HG02571 (cell line): ENCODE results near the gene DCX.
"Not testable (repeated sequence)": the region's sequence is repeated elsewhere in the genome, so short reads cannot be mapped to it uniquely, and the experiment has no call there.

Source experiments
- ATAC-seq: cut with Tn5 transposase; IDR thresholded peaks from one replicate; pipeline ENCODE4 v1.9.1; 2021; ENCODE audit warnings: mild to moderate bottlenecking, moderate library complexity; ENCODE audit not compliant: unreplicated experiment

Gene DCX

DNA sequence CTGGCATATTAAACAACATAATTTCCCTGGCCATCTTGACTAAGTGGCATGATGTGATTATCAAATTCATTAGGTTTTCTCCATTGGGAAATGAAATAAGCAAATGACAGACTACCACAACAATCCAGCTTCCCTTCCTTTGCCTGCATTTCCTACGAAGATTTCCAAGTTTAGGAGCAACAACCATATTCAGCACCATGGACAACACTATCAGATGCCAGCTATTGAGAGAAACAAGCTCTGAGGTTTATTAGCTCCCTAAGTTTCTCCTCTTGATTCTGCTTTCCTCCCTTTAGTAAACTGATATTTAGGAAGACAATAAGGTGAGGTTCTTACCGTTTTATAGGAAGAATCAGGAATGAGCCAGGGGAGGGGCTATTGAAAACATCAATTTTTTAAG, 36.2 kb downstream of the DCX start:
- no peak for ATAC-seq

DNA sequence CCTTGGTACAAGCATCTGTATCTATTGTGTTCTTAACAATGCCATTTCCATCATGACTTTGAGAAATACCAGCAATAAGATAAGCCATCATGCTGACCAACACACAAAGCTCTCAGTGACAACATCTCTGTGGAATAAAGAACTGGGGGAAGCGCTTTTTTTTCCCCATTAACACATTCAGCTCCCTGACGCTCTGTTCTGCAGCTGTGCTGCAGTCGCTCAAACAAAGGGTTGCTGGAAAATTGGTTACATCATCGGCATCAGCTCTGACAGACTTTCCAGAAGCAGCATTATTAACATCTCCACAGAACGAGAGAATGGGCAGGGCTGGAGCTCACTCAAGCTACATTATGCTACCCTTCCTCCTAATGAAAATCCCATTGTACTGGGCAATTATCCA, 39.9 kb downstream of the DCX start:
- no peak for ATAC-seq

DNA sequence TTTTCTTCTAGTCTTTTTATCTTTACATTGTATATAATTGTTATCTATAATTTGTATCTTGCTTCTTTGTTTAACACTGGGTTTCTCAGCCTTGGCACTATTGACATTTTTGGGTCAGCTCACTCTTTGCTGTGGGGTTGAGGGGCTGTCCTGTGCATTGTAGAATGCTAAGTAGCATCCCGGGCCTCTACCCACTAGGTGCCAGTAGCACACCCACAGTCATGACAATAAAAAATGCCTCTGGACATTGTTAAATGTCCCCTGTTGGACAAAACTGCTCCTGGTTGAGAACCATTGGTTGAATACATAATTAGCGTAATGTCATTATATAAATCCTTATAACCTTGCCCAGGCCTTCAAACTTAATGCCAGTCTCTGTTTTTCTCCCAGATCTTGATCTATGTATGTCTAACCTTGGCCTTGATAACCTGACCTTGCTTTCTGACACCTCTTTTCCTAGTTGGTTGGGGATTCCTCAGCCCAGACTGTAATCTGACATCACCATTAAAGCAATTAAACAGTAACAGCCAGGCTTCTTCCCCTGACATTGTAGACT, 46.1 kb downstream of the DCX start:
- no peak for ATAC-seq

DNA sequence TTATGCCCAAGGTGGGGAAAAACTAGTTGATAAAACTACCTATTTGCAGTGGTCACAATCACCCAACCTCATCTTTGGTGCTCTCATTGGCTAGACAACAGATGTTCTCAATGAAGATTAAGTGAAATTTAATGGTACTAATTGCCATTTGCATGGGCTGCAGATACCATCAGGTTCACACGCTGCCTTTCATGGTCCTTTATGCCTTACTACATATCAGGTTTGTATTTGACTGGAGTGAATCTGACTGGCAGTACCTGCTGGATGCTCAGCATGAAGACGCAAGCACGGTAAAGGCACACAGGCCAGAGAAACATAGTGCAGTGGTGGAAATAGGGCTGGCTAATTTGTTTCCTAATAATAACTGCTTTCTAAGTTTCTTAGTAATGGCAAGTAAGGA, 48.3 kb downstream of the DCX start:
- no peak for ATAC-seq

DNA sequence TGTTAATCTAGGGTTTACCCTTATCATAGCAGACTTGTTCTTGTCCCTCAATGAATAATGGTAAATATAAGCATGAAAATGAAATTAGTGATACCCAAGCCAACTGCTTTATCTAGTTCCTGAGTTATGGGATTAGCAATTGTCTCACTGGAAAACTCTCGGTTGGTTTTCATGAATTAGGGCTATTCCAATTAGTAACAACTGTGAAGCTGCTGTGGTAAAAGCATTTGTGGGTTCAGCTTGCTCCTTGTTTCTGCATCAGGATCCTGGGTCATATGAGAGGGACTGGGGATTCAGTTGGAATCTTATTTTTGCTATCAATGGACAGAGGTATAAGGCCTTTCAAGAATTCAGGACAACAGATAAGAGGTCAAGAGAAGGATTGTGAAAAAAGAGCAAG, 50.2 kb downstream of the DCX start:
- ATAC-seq, result no peak

DNA sequence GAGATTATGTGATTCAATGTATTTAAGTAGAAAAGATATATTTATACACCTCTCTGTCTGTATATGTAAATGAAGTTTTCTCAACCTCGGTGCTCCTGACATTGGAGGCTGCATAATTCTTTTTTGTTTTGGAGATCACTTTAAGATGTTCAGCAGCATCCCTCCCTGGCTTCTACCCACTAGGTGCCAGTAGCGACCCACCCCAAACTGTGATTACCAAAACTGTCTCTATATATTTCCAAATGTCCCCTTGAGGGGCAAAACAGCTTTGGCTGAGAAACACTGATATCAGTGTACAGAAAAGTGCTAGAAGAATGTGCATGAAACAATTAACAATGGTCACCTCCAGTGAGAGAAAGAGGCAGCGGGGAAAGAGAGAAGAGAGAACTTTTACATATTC, 51.2 kb downstream of the DCX start:
- ATAC-seq, result no peak

DNA sequence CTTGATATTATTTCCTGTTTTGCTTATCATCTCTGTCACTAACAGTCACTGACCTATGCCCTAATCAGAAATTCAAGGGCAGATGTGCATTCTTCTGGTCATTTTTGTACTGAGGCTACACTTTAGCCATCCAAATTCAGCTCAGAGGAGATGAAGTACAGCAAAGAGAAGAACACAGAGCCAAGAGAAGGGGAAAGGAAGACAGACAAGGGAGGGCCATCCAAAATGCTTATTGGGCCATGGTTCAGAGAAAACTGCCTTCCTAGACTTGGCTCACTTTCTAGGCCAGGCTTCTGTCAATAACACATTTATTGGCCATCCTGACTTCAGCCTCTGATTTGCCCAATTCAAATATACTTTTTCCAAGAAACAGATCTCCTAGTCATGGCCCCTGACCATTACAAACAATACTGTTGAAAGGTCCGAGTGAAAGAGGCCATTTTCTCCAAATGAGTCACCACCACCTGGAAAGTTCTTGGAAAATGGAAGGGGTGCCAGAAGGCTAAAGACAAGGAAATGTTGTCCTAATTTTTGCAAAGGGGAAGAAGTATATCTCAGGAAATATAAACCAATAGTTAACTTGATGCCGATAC, 56.4 kb downstream of the DCX start:
- ATAC-seq, result no peak

DNA sequence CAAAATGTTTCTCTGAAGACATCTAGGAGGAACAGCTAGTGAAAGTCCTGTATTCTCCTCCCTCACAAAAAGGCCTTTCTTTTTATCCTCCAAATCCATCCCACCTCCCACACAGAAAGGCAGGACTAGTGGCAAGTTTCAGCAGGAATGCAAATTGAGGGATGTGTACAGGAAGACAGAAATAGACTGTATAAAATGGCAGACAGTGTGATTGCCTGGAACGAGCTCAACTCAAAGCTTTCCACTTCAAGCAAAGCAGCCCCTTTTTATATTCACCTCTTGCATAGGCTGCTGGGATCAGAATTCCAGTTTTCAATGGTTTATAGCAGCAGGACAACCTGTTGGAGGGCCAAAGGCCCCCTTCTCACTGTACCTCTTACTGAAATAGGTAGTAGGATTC, 57.5 kb downstream of the DCX start:
- no peak for ATAC-seq

DNA sequence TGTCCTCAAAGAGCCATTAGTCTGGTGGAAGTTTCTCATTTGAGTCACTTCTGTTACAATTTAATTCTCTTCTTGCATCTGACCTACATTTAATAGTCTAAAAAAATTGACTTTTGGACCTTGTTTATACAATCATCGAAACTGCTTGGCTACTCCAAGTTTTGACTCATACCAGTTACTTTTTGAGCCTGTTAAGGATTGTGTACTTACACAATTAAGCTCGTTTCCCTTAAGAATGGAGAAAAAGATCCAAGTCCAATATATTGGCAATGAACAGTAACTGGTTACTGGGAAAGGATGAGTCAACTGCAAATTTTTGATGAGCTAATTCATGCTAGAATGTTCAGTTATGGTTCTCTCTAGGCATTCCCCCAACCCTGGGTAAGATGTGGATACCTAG, 58.2 kb downstream of the DCX start:
- no peak for ATAC-seq

DNA sequence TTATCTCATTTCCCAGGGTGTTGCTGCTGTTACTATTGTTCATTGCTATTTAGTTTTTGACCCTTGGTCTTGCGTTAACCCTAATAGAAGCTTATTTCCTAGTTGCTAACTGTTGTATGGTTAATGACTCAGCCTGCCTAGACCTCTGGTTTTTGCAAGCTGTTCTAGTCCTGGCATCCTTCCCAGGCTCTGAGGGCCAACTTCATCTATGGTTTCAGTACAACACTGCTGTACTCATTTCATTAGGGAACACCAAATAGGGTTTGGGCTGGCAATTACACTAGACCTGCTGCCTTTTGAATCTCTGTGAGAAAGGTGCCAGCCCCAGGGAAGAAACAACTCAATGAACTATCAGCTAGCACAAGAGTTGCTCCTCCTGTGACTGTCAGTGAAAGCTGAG, 59.6 kb downstream of the DCX start:
- no peak for ATAC-seq

DNA sequence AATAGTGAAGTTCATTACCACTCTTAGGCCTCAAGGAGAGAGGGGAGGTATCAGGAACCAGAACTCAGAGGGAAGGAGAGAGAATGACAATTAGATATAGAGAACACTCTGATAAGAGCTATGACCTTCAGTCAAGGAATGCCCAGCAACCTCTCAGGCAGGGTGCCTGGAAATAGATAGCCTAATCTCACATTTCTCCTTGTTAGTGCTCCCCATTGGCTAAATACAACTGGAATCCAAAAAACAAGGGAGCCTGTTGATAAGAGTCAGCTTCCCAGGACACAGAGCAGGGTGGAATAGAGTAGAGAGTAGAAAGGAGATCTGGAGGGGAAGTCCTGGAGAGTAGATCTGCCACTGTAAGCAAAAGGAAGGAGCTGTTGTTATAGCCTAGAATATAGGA, 62.1 kb downstream of the DCX start:
- ATAC-seq, result no peak

DNA sequence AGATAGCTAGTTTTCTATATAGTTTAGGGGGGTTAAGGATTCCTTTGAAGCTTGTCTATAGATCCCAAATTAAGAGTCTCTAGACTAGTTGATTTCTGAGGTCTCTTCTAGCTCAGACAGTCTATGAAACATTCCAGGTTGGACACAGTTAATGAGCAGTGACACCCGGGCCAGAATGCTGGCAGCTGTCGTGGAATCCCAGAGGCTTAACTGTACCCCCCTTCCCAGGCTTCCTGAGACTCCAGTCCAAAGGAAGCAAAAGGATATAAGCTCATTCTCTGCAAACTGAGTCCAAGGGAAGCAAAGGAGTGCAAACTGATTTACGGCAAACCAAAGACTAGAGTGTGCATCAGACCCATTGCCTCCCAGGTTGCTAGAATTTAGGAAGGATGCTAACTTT, 62.9 kb downstream of the DCX start:
- no peak for ATAC-seq

DNA sequence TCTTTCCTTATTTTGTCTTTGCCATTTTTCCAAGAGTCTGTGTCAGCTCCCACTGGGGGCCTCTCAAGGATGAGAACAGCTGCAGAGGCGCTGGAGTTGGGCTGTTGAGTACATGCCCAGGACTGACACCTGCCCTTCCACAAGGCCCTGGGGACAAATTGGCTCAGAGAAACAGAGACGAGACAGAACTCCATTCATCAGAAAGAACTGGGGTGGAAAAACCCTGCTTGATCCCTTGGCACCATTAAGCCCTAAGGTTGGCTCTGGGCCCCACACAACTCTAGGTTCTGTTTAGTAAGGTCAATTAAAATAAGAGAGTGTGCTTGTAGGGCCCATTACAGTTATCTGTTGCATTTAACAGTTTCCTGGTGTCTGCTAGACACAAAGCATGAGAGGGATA, 63.6 kb downstream of the DCX start:
- ATAC-seq, result no peak

DNA sequence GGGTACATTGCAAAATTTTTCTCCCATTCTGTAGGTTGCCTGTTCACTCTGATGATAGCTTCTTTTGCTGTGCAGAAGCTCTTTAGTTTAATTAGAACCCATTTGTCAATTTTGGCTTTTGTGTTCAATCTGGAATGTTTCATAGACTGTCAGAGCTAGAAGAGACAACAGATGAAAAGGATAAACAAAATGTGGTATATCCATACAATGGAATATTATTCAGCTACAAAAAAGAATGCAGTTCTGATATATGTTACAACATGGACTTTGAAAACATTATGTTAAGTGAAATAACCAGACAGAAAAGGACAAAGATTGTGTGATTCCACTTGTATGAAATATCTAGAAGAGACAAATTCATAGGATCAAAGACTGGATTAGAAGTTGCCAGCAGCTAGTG, 65.8 kb downstream of the DCX start:
- ATAC-seq, result not testable (repeated sequence)

DNA sequence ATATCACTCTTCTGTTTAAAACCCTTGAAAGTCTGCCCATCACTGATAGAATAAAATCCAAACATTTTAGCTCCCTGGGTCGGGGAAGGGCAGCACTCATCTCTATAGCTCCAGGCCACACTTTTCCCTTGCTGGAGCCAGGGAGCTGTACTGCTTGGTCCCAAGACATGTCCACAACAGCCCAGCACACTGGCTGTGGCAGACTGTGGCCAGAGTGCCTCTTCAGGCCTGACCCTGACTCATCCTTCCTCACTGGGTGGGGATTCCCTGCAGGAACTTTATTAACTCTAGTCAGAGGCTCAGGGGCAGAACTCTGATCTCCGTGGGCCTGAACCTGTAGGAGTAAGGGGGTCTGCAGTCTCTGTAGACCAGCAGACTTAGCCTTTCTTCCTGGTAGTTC, 71.9 kb downstream of the DCX start:
- ATAC-seq, result no peak

DNA sequence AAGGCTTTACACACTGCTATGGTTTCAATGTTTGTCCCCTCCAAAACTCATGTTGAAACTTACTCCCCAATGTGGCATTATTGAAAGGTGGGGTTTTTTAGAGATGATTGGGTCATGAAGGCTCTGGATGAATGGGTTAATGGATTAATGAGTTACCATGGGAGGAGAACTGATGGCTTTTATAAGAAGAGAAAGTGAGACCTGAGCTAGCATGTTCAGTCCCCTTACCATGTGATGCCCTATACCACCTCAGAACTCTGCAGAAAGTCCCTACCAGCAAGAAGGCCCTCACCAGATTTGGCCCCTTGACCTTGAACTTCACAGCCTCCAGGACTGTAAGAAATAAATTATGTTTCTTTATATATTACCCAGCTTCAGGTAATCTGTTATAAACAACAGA, 72.8 kb downstream of the DCX start:
- ATAC-seq, result no peak

DNA sequence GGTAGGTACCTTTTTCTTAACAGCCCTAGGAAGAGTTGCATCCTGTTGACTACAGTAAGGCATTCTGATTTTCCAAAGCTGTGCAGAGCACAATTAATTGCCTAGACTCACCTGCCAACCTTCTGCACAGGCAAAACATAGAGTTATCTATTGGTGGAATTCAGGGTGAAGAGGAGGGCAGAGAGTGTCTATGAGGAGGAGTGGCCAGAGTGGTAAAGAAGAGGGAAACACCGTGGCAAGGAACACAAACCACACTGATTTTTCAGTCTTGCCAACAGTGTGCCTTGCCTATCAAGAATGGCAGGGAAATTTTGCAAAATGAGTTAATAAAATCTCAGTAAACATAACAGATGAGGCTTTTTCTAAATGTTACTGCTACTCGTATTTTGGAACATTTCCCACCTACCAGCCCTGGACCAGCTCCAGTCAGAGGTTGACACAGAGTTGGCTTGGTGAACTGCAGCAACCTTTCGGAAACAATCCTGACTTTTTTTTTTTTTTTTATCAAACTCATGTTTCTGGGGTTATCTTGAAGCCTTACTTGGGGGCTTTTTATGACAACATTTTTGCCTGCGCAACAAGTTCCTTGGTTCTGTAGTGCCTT, 73.8 kb downstream of the DCX start:
- ATAC-seq, result no peak

DNA sequence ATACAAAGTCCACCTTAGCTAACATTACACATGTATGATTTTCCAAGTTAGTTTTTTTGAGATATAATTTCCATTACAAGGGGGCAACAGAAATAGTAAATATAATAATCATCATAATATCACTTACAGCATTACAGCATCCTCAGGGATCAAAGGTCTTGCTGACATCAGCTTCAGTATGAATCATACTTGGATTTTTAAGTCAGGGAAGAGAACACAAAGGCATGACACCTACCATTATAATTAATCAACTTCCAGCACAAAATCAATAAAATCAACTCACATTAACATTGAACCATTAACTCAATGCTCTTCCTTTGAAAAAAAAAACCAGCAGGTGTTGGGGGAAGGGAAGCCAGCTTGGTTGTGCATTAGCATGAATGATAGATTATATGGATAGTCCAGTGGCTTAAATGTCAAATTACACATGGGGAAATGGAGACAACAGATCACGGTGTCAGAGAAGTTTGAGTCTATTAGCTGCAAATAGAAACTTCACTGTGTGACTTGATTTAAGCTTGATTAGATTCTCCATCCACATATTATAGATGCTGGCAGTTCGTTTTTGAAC, 74.8 kb downstream of the DCX start:
- ATAC-seq, result no peak

DNA sequence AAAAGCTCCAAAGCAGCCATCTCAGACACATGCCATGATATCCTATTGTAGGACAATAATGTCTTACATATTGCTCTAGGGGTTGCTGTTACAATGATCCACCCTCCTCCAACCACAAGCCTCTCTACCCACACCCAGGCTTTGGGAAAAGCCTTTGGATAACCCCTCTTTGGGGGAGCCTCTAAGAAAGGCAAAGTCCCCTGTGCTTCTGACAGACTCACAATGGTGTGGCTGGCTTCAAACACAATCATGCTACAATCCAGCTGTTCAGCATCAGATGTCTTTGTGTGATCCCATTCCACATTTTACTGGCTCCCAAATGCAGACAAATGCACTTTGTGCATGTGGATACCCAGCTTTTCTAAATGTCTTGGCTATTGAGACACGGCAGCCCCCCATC, 75.9 kb downstream of the DCX start:
- no peak for ATAC-seq

DNA sequence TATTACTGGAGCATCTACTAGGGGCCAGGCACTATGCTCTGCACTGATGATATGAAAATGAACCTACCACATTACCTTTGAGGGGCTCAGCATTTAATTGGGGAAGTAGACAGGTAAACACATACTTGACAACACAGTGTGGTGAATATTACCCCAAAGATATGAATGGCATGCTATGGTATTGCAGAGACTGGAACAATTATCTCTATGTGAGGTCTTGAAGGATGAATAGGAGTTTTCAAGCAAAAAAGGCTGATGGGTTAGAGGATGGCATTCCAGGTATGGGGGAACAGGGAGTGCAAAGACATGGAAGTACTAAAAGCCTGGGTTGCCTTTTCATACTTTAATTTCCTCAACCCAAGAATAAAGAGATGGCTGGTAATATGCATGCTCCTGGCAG, 82.6 kb downstream of the DCX start:
- no peak for ATAC-seq

DNA sequence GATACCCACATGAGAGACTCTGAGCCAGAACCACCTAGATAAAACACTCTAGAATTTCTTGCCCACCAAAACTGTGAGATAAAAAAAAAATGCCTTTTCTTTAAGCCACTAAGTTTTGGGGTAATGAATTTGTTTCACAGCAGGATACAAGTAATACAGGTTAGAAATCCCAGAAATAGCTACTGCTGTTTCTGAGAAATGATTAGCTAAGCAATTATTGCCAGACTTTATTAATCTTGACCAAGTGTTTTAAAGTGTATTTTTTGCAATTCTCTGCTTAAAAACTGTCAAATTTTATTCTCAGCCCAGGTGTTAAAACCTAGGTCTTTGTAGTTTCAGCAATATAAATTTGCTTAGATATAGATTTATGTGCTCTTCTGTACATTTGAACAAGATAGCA, 83.1 kb downstream of the DCX start:
- no peak for ATAC-seq

DNA sequence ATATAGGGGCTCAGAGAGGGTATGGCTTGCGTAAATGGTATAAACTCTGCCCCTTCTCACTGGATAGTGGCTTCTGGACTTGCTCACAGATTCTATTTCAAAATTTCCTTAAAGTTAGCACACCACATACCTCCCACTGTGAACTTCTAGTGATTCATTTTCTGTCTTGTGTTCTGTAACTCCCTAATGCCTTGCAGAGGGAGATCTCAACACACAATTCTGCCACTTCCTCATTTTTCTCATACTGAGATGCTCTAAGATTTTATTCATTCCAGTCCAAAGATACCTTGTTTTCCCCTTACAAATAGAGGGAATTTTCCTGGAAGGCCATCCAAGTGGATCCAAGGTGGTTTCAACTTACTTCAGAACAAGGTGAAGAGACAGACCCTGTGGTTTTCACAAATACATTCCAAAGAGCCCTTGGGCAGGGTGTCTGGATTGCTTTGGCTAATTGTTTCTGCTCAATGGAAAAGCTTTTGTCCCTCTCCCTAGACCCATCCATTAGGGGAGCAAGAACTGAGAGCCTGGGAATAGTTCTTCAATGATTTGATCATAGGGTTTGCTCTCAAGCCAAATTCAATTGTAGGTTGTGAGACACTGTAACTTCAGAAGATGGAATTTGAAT, 89.6 kb downstream of the DCX start:
- no peak for ATAC-seq
